Activated T-helper 9 cell treated with anti-CD3 and anti-CD28 coated beads, Interleukin-2, amount 50 U/mL, for 16 hours (primary cell): ENCODE results near the gene PANK4.

Experiments
- DNase-seq: peaks from one replicate; pipeline ENCODE4 v3.0.0-alpha.2; 2020; ENCODE audit warnings: low read depth

The PANK4 gene

DNA sequence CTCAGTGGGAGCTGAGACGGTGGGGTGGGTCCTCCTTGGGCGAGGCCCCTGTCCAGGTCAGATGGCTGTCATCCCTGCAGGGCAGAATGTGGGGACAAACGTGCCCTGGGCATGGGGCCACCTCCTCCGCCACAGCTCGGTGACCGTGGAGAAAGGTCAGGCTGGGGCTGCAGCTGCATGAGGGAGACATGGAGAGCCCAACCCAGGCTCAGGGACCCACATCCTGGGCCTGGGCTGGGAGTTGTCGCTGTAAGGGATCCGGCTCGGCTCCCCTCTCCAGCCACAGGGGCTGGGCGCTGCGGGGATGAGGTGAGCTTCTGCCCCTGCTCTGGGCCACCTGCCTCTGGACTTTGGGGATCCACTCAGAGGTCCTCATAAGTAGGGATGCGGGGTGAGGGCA, 50.8 kb downstream of the PANK4 start:
- DNase-seq = no peak

DNA sequence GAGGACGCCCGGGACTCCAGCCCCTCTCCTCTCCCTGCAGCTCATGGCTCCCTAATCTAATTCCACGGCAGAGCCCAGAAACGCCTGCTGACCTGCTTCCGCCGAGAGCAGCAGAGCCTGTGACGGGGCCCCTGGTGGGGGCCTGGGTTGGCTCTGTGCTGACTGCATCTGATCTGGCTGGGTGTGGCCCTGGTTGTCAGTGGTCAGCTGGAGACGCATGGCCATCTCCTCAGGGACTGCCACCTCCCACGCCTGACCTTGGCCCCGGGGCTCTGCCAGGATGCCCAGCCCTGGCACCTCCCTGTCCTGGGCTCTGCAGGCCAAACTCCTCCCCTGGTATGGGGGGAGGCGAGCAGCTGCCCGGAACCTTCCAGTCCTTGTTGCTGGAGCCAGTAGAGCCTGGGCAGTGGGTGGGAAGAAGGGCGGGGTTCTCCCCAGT, 51.4 kb downstream of the PANK4 start:
- DNase-seq = no peak

DNA sequence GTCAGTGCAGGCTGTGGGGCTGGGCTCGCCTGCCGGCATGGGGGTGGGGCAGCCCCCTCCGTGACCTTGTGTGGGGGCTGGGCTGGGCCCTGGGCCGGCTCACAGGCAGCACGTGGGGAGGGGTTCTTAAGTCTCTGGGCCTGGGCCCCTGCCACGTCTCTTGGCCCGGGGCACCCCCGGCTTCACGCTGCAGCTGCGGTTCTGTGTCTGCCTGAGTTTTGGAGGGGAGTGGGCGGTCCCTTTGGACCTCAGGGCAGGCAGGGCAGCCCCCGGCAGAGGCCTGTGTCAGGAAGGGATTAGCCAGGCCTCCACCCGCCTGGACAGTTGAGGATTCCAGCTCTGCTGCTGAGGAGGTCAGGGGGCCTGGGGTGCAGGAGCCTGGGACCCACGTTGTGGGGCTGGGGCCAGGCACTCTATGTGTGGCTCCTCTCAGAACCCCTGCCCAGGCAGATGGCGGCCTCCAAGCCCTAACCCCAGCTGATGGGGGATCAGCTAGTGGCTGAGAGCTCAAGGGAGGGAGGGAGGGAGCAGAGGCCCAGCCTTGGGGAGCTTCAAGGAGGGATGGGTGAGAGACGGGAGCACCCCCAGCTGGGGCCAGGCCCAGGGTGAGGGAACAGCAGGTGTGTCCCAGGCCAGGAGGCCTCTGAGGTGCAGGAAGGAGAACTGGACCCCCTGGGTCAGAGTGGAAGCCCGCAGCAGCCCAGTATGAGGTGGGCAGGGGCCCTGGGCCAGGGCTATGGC, 52.1 kb downstream of the PANK4 start:
- DNase-seq = no peak

DNA sequence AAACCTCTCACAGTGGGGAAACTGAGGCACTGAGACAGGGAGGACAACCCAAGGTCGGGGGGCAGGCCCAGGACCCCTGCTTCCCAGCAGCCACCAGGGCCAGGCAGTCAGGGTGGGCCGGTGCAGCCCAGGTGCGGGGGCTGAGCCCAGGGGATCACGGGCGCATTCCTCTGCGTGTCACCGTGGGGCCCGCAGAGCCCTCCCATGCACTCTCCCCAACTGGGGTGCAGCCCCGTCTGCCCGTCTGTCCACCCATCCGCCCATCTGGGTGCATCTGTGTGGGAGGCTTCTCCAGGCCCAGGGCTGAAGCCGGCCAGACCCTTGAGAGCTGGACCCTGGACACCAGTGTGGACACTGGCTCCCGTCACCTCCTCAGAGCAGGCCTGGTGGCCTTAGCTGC, 53.2 kb downstream of the PANK4 start:
- no peak for DNase-seq

DNA sequence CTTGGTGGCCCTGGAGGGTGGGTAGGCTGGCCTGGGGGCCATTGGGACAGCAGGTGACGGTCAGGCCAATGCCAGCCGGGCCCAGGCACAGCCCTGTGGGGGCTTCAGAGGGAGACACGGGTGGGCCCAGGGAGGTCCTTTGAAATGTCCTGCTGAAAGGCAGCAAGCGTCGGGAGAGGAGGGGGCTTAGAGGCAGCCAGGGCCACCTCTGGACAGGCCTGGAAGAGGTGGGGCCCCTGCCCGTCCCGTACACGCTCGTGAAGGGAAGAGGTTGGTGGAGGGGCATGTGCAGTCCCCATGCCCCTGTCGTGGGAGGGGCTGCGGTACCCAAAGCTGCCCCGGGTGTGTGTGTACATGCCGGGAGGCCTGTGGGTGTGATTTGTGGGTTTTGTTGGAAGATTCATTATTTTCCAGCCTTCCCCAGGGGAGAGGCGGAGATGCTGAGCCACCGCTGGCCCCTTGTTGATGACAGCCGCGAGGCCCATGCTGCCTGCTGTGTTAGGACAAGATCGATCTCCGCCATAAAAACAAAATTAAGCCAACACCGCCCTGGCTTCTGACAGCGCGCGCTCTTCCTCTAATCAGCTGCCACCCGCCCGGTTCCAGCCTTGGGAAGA, 53.7 kb downstream of the PANK4 start:
- no peak for DNase-seq

DNA sequence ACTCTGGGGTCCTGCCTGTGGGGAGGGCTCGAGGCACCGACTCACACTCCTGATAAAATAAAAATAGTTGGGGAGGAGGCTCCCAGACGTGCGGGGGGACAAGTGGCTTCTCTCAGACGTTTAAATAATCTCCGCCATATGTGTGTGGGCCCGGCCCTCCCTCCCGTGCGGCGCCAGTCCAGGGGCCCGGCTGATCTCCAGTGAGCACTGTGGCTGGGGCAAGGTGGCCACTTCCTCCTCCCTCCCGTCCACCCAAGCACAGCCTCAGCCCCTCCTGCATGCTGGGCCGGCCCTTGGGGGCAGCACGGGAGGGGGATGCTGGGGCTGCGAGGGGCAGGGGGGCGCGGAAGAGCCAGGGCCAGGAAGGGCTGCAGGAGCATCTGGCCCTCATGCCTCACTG, 54.3 kb downstream of the PANK4 start:
- no peak for DNase-seq

DNA sequence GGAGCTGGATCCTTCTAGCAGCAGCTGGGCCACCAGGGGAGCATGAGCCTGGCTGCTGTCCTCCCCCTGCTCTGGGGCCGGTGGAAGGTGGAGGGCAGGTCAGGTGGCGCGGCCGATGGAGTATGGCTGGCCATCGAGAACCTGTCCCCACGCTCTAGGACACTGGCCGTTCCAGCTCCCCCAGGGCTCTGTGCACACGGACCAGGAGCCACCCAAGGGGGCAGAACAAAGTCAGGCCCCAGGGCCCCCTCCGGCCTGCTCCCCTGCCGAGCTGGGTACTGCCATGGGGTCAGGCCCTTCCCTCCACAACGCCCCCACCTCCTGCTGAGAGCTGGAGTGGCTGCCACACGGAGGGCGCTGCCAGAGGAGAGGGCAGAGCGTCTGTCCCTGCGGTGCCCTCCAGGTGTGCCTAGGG, 54.8 kb downstream of the PANK4 start:
- DNase-seq = no peak

DNA sequence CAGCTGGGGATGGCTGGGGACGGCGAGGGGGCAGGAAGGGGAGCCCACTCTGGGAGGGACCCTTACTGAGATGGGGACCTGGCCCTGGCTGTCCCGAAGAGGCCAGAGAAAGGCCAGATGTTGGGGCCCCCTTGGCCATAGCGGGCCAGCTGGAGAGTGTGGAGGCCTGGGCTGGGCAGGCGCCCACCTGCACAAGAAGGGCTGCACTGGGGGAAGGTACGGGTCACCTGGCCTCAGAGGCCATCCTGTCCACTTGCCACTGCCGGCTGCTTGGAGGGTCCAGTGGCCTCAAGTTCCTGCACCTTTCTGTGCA, 55.3 kb downstream of the PANK4 start:
- DNase-seq = no peak

DNA sequence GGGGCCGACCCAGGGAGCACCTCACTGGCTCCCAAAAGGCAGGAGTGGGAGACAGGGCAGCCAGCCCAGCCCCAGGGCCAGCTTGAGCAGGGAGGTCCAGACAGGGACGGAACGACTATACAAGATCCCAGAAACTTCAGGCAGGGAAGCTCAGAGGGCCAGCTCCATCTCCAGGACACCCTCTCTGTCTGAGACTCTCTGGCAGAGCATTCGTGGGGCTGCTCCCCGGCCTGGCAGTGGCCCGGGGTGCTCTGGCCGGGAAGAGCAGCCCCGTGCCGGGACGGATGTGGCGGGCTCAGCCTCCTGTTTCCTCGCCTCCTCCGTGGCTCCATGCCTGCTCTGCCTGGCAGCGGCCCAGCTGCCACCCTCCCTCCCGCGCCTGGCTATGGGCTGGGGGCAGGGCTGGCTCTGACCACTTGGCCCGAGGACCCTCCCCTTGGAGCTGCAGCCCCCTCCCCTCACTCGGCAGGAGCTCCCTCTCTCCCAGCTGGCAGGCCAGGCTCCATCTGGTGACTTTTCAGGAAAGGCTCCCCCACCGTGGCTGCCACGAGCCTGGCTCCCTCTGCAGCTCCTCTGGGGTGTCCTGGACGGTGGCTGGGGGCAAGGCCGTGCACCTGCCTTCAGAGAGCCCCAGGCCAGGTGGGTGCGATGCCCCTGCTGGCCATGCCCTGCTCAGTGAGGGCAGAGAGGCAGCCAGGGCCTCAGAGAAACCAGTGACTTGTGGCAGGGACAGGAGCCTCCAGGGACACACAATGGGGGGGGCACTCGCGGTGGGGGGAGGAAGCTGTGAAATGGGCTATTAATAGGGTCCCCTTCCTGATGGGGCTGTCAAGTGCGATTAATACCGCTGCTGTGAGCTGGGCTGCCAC, 55.9 kb downstream of the PANK4 start:
- no peak for DNase-seq

DNA sequence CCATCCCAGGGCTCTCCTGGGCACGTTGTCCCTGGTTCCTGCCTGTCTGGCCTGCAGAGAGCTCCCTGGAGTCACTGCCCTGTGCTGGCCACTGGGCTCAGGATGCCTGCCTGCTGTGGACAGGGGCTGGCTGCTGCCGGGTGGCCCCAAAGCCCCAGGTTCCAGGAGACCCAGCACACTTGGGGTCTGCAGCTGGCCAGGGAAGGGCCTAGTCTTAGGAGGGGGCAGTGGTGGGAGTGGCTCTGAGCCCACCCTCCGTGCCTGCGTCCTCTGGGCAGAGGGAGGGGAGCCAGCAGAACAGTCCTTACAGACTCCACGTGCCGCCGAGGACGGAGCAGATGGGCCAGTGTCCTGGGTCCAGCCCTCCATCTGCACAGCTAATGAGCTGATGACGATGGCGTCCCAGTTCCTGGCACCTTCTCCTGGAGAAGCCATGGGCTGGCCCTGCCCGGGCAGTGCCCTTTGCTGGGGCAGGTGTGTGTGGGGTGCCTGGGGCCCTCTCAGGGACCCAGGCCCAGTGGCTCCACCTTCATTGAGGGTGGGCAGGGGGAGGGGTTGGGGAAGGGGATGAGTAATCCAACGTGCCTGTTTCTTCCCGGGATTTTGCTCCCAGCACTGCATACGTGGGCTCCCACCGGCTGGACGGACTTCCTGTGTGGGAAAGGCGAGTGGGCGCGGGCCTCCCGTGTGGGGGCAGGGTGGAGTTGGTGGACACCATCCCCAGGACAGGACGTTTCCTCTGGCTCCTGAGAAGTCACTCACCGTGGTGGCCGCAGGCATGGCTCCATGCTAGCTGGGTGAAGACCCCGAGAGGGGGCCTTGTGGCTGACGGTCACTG, 57.1 kb downstream of the PANK4 start:
- DNase-seq = no peak

DNA sequence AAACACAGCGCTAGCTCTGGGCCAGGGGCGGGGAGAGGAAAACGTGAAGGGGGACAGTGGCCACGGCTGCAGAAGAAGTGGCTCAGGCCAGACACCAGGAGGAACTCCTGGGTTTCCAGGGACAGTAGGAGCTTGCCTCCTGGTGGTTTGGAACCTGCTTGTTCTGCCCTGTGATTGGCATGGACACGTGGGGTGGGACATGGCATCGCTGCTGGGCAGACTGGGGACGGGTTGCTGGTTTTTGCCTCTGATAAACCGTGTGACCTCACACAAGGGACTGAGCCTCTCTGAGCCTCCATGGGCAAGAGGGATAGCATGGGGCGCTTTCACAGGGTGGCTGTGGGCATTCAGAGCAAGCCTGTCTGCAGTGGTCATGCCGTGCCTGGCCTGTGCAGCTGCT, 57.9 kb downstream of the PANK4 start:
- no peak for DNase-seq

DNA sequence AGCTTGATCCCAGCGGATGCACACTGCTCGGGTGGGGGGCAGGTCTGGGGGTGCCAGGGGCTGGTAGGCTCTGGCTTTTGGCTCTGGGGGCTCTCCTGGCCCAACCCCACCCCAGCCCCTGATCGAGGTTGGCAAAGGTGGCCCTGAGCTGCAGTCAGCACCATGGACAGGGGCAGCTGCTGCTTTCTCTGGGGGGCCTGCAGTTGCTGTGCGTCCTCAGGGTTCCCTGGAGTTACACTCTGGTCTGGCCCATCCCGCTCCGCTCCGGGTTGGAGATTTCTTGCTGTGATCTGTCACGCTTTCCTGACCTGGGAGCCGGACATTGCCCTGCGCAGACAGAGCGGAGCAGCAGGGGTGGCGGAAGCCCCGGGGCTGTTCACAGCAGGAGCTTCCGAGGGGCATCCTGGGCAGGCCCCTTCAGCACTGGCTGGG, 58.3 kb downstream of the PANK4 start:
- DNase-seq = no peak

DNA sequence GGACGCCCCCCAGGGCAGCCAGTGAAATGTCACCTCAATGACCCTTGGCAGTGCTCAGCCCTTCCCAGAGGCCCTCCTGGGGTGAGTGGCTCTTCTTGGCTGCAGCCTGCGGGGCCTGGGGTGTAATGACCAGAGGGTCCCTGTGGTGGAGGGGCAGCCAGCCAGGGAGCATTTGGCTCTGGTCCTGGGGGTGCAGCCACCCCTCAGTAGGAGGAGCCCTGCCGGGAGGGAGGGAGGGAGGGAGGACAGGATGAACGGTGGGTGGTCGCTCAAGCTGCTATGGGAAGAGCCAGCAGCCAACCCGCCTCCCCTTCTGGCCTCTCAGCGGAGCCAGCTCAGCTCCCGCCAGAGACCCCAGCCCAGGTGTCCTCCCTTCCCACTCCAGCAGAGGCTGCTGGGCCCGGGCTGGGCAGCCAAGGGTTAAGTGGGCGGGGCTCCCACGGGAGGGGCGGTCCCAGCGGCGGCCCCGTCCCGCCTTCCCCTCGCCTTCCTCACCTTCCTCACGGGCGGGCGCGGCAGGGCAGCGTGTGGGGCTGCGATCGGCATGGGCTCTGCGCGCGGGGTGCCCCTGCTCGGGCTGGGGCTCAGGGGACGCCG, 59.3 kb downstream of the PANK4 start:
- no peak for DNase-seq

DNA sequence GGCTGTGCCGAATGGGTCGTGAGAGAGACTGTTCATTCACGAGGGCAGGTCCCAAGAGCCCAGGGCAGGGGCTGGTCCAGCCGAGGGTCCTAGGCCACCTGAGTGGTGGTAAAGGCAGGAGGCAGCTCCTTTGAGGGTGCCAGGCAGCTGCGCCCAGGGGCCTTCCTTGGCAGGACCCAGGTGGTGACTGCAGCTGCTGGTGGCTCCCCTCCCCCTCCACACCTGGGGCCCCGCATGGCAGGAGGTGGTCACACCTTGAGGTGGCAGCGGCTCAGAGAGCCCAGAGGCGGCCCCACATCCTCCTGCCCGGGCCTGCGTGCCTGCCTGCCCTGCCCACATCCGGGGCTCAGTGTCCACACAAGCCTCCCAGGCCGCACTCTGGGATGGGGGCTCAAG, 60.1 kb downstream of the PANK4 start:
- DNase-seq = no peak

DNA sequence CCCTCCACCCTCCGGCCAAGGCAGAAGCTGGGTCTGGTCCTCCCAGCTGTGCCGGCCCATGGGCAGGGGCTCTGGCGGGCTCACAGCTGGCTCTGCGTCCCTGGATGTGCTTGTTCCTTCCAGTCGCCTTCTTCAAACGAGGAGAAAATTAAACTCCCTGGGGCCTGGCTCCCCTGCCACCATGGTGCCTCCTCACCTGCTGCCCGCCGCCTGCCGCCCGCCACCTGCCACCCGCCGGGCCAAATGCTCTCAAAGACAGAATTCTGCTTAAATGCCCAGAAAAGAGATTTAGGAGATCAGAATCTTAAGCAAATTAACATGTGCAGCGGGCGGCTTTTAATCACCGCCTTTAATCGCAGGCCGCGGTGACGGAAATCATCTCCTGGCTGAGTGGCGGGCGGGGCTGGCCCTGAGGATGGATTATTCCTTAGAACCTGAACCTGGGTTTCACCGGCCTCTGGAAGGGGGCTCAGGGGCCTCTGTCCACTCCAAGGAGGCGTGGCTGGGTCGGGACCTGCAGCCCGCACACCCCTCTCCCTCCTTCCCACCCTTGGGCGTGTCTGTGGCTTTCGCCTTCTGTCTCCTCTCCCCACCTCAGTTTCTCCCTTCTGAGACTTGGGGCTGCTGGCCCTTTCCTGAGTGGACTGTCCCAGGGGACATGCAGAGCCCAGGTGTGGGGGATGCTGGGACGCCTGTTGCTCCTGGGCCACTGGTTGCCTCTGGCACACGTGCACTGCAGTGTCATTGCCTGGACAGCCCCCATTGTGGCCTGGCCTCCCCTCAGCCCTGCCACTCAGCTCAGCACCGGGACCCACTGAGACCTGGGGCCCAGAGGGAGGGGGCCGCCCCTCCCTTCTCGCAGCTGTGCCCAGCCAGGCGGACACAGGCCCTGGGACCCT, 60.8 kb downstream of the PANK4 start:
- DNase-seq = no peak

DNA sequence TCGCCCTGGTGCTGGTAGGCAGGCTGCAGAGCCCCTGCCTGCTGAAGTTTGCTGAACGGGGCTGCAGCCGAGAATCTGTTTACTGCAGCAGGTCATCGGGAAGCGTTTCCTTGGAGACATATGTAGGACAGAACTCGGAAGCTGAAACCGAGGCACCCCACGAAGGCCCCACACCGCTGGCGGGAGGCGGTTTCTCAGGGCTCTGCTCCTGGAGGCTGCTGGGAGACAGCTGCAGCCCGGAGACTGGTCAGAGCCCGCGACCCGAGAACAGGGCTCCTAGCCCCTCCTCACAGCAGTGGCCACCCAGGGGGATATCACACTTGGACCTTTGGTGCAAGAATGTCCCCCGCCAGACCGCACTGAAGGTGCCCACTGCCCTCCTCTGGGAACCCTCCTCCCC, 63.0 kb downstream of the PANK4 start:
- no peak for DNase-seq

DNA sequence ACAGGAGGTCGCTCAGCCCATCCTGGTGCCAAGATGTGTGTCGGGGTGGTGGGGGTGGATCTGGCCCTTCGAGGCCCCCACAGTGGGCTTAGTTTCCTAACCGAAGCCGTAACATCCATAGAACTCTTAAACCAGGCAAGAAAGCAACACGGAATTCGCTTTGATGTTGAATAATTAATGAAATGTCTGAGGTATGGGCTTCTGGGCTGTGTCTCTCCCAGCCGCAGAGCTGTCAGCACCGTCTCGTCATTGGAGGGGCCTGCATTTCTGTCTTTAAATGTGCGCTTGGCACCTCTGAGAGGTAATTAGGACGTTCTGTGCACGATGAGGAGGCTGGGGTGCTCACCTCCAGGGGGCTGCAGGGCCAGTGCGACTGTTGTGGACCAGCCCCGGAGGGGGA, 63.6 kb downstream of the PANK4 start:
- no peak for DNase-seq

DNA sequence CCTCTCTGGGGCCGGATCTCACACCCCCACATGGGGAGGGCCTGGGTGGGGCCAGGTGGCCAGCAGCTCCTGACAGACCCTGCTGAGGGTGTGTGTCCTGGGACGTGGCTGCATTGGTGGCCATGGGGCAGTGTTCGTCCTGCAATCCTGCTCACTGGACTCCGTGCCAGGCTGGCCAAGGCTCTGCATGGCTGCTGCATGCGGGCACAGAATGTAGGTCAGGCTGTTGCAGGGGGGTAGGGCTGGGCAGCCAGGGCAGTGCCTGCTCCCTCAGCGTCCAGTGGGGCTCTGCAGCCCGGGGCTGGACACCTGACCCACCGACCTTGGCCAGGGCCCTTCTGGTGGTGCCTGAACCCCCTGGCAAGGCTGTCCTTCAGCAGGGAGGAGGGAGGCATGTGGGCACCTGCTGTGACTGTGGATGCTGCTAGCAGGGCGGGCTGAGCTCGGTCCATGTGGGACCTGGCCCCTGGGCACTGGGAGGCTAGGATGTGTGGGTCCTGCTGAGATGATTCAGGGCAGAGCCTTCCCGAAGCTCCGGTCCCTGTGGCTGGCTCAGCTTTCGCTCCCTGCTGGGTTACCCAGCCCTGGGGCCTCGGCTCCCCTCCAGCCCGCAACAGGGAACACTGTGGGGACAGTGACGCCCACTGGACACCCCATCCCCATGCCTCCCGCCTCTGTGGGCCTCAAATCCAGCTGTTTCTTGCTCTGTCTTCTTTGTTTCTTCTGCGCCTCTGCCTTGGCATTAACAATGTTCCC, 65.2 kb downstream of the PANK4 start:
- DNase-seq = no peak

DNA sequence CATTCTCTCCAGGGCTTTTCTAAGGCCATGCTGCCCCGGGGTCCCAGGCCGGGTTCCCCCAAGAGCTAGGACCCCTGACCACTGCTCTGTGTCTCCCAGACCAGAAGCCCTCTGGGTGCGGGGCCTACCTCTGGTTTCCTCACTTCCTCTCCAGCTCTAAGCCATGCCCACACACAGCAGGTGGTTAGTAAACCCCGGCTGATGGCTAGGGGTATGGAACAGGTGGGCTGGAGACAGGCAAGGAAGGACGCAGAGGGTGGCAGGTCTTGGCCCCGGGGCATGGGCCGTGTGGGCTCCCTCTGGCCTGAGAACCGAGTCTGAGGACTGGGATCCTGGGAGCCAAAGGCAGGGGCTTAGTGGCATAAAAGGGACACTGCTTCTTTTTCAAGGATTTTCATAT, 66.2 kb downstream of the PANK4 start:
- no peak for DNase-seq

DNA sequence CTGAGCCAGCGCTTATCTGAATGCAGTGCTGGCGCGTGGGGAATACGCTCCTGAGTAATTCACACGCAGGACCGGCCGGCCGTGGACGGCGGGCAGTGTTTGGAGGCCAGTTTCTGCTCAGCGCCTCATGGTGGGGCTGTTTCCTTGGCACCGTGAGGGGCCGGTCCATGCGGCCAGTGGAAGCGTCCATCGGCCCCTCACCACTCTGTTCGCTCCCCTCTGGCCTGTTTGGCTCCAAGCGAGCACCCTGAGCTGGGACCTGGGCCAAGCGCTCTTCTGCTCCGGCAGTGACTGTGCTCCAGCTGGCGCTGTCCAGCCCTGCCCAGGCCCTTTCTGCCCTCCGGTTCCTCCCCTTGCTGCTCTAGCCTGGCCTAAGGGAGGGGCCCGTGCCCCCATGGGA, 66.6 kb downstream of the PANK4 start:
- no peak for DNase-seq
